ENCODE results near the gene MFRP.

- TF ChIP-seq GATA2 (IDR thresholded peaks at IDR 0.05; ENCODE audit: low read depth, low read length), result no peak
- TF ChIP-seq GATA3 (IDR thresholded peaks at IDR 0.05; ENCODE audit: low read depth, low read length), result no peak
Measured at GRCh38 chr11:119355091-119355843, 8.8 kb upstream of the MFRP start.
